GM12891 (cell line): ENCODE results near the gene CDH23.

Experiments
- PAX5 ChIP-seq: IDR thresholded peaks from 2 replicates; pipeline ENCODE4 v1.6.1; 2011; ENCODE audit warnings: low read length, moderate library complexity, mild to moderate bottlenecking; ENCODE audit not compliant: insufficient read depth, severe bottlenecking
- POLR2A ChIP-seq: IDR thresholded peaks from 2 replicates; pipeline ENCODE4 v1.6.1; 2011; ENCODE audit warnings: low read depth, low read length, control low read depth
- POLR2AphosphoS5 ChIP-seq: IDR thresholded peaks from 2 replicates; pipeline ENCODE4 v1.6.1; 2011; ENCODE audit warnings: low read depth, low read length, control low read depth
- TAF1 ChIP-seq: IDR thresholded peaks from 2 replicates; pipeline ENCODE4 v1.6.1; 2011; ENCODE audit warnings: low read depth, low read length, control low read depth

GRCh38 chr10:71475243-71475871, 78.6 kb downstream of the CDH23 start:
- TF ChIP-seq POLR2AphosphoS5 (no peak), POLR2A (no peak), TAF1 (no peak), PAX5 (no peak)
